B cell (primary cell): ENCODE results near the gene FHL1. TPM values are rescaled to one million over a fixed set of nuclear protein-coding genes. Genes with fewer than 3 reads are reported as not detected.

Experiments used
- ATAC-seq: fragments of 200-7000 bp; cut with Tn5 transposase; one replicate; pipeline ENCODE4 v1.10.0; 2021; ENCODE audit warnings: low read depth, mild to moderate bottlenecking, moderate number of reproducible peaks, moderate library complexity
- CTCF ChIA-PET: fragments of 350-600 bp; sonication (Branson Sonifier 250); formaldehyde crosslinking; loops from one replicate; lab custom pipeline; 2021; ENCODE audit warnings: antibody characterized with exemption, inconsistent platforms; lab: Charles Lee
- POLR2A ChIA-PET: fragments of 350-600 bp; sonication (Branson Sonifier 250); formaldehyde crosslinking; loops from one replicate; lab custom pipeline; 2021; ENCODE audit warnings: antibody characterized with exemption; lab: Charles Lee
- DNase-seq: peaks from one replicate; pipeline ENCODE4 v3.0.0; 2013
- H2AFZ ChIP-seq: 2 replicates; pipeline ENCODE4 v1.6.1; 2012; ENCODE audit warnings: mild to moderate bottlenecking, low read depth, low read length; ENCODE audit not compliant: insufficient read depth, poor library complexity, severe bottlenecking
- H3K27ac ChIP-seq, 2 donors: 1 replicate in 1 of 2; 2 replicates in 1 of 2; pipeline ENCODE4 v1.5.1; 2012 to 2013; ENCODE audit warnings: low read length in 2 of 2, mild to moderate bottlenecking in 2 of 2, moderate library complexity in 1 of 2
- H3K27me3 ChIP-seq, 4 experiments: fragments of 200-600 bp in 1 of 4; sonication (generic) in 1 of 4; replicated peaks in 1 of 4; 1 replicate in 2 of 4; 2 replicates in 2 of 4; pipeline versions ENCODE4 v1.6.1 to v1.7.0; 2013 to 2016; ENCODE audit warnings: low read length in 3 of 4, mild to moderate bottlenecking in 2 of 4, mixed read lengths in 1 of 4, moderate library complexity in 1 of 4; ENCODE audit not compliant: insufficient read depth in 4 of 4, control insufficient read depth in 3 of 4; ENCODE audit errors: control extremely low read depth in 1 of 4
- H3K36me3 ChIP-seq, 2 experiments: replicated peaks in 1 of 2; 1 replicate in 1 of 2; 2 replicates in 1 of 2; pipeline versions ENCODE4 v1.6.1 to v1.7.1; 2013; ENCODE audit warnings: low read length in 1 of 2; ENCODE audit not compliant: insufficient read depth in 2 of 2, control insufficient read depth in 1 of 2; ENCODE audit errors: control extremely low read depth in 1 of 2, extremely low read depth in 1 of 2
- H3K4me1 ChIP-seq, 2 donors: fragments of 200-600 bp in 1 of 2; sonication (generic) in 1 of 2; 1 replicate in 1 of 2; 2 replicates in 1 of 2; pipeline versions ENCODE4 v1.5.1 to v1.6.1; 2013 to 2017; ENCODE audit warnings: low read length in 2 of 2; ENCODE audit not compliant: control insufficient read depth in 2 of 2, insufficient read depth in 2 of 2
- H3K4me2 ChIP-seq: replicated peaks from 2 replicates; pipeline ENCODE3; 2012; ENCODE audit warnings: mild to moderate bottlenecking, low read depth, low read length; ENCODE audit not compliant: poor library complexity, severe bottlenecking
- H3K4me3 ChIP-seq, 5 experiments: fragments of 200-600 bp in 1 of 5; sonication (generic) in 1 of 5; 1 replicate in 3 of 5; 2 replicates in 2 of 5; pipeline versions ENCODE4 v1.5.1 to v1.7.0; 2011 to 2016; ENCODE audit warnings: low read length in 4 of 5, mild to moderate bottlenecking in 4 of 5, low read depth in 2 of 5, control low read depth in 1 of 5, moderate library complexity in 1 of 5; ENCODE audit not compliant: insufficient read depth in 1 of 5; ENCODE audit errors: control extremely low read depth in 1 of 5, extremely low read depth in 1 of 5
- H3K79me2 ChIP-seq: fragments of 200-600 bp; sonication (generic); one replicate; pipeline ENCODE4 v1.6.0; 2016; ENCODE audit warnings: low read length; ENCODE audit not compliant: control insufficient read depth, insufficient read depth
- H3K9ac ChIP-seq: fragments of 200-600 bp; sonication (generic); 2 replicates; pipeline ENCODE4 v1.6.1; 2017; ENCODE audit warnings: mild to moderate bottlenecking, low read length, moderate library complexity
- H3K9me3 ChIP-seq, 3 donors: one replicate each; pipeline versions ENCODE4 v1.6.1 to v1.7.1; 2013; ENCODE audit warnings: low read length in 2 of 3; ENCODE audit not compliant: control insufficient read depth in 2 of 3, insufficient read depth in 1 of 3; ENCODE audit errors: control extremely low read depth in 1 of 3
- H4K20me1 ChIP-seq: 2 replicates; pipeline ENCODE4 v1.6.0; 2012; ENCODE audit warnings: mild to moderate bottlenecking, low read length; ENCODE audit not compliant: insufficient read depth, control insufficient read depth, poor library complexity, severe bottlenecking
- H3K27ac Mint-ChIP-seq: one replicate; pipeline ENCODE4 v1.8.0; 2021; ENCODE audit warnings: mixed read lengths
- H3K27me3 Mint-ChIP-seq: one replicate; pipeline ENCODE4 v1.8.0; 2021; ENCODE audit warnings: mixed read lengths
- H3K4me1 Mint-ChIP-seq: one replicate; pipeline ENCODE4 v1.8.0; 2021; ENCODE audit warnings: mixed read lengths
- H3K4me3 Mint-ChIP-seq: one replicate; pipeline ENCODE4 v1.8.0; 2021; ENCODE audit warnings: mixed read lengths
- H3K9me3 Mint-ChIP-seq: one replicate; pipeline ENCODE4 v1.8.0; 2022; ENCODE audit warnings: mixed read lengths; ENCODE audit not compliant: insufficient read depth
- CTCF ChIP-seq: fragments of 200-600 bp; IDR thresholded peaks from one replicate; pipeline ENCODE4 v1.8.0; 2022; ENCODE audit warnings: antibody characterized with exemption, mild to moderate bottlenecking
- EZH2 ChIP-seq: IDR thresholded peaks from 2 replicates; pipeline ENCODE4 v1.6.1; 2012; ENCODE audit warnings: borderline replicate concordance, low read depth, mild to moderate bottlenecking, moderate library complexity, low read length; ENCODE audit not compliant: insufficient read depth, poor library complexity, severe bottlenecking
- WGBS: methylation state at CpG from one replicate; pipeline ENCODE4 v1.1.5; 2013; ENCODE audit warnings: missing lambda C conversion rate; ENCODE audit not compliant: insufficient coverage; 5-methylcytosine and 5-hydroxymethylcytosine counted together
- intact Hi-C: fragments of 100-400 bp; cut with micrococcal nuclease; formaldehyde crosslinking; loops from one replicate; pipeline ENCODE4 v1.10.0; 2022
- polyA plus RNA-seq: library from polyadenylated mRNA; depleted of rRNA; stranded (reverse); fragments of >200 nt; gene quantifications from 2 replicates; pipeline ENCODE4 v1.2.3, GENCODE V29; 2012
- total RNA-seq, 2 donors: library from RNA; stranded (reverse); fragments of 120-200 nt in 1 of 2; gene quantifications; 1 replicate in 1 of 2; 2 replicates in 1 of 2; pipeline versions ENCODE4 v1.2.3 to v1.2.4, GENCODE V29; 2013 to 2022

The FHL1 gene
- total and polyA plus RNA-seq, 2 donors (not counting 1 experiment from before 2014, with no cell fraction given), result 6.7 to 8.0 TPM

GRCh38 chrX:136203951-136204350, 56.6 kb downstream of the FHL1 start:
- no CpG with 5 or more reads among the region's 3 CpGs for WGBS
- DNase-seq (no peak), ATAC-seq (no peak)
- no peak overlapping the region for H2AFZ ChIP-seq
- H3K4me3 ChIP-seq, result no peak overlapping the region
- ChIA-PET CTCF (interaction anchor here (1.5 kb wide), 1 partner anchor 175 kb away, joined by 4 read pairs; no protein-coding TSS in a partner anchor), POLR2A (no interaction called here)
- peaks cover 6 to 9% of the 10 kb centered on the region in 2 donors for H3K4me1 ChIP-seq
- H3K4me2 ChIP-seq, result no peak overlapping the region
- H3K27ac ChIP-seq, result no peak overlapping the region
- H3K27me3 Mint-ChIP-seq, result no peaks in the 10 kb centered on the region
- H3K4me1 Mint-ChIP-seq, result peaks cover 10% of the 10 kb centered on the region
- no peaks in the 10 kb centered on the region for H3K9me3 ChIP-seq
- H3K9me3 Mint-ChIP-seq, result no peaks in the 10 kb centered on the region
- no peak overlapping the region for H3K9ac ChIP-seq
- H3K4me3 Mint-ChIP-seq, result no peak overlapping the region
- H4K20me1 ChIP-seq, result no peaks in the 10 kb centered on the region
- TF ChIP-seq CTCF (no peak), EZH2 (no peak)
- H3K27me3 ChIP-seq, result no peaks in the 10 kb centered on the region
- no peaks in the 10 kb centered on the region for H3K36me3 ChIP-seq
- H3K79me2 ChIP-seq, result no peaks in the 10 kb centered on the region
- no peak overlapping the region for H3K27ac Mint-ChIP-seq
- intact Hi-C loops, result no loop called here

GRCh38 chrX:136204571-136204970, 57.2 kb downstream of the FHL1 start:
- no peaks in the 10 kb centered on the region for H3K9me3 Mint-ChIP-seq
- Histone ChIP-seq H4K20me1 (no peaks in the 10 kb centered on the region), H3K4me3 (no peak overlapping the region), H3K79me2 (no peaks in the 10 kb centered on the region), H2AFZ (no peak overlapping the region), H3K27me3 (no peaks in the 10 kb centered on the region), H3K4me2 (no peak overlapping the region), H3K4me1 (peaks cover 10 to 15% of the 10 kb centered on the region in 2 donors), H3K9me3 (no peaks in the 10 kb centered on the region), H3K9ac (no peak overlapping the region), H3K36me3 (no peaks in the 10 kb centered on the region), H3K27ac (no peak overlapping the region)
- ChIA-PET CTCF (no interaction called here), POLR2A (no interaction called here)
- H3K4me3 Mint-ChIP-seq, result no peak overlapping the region
- no CpG with 5 or more reads among the region's 2 CpGs for WGBS
- H3K4me1 Mint-ChIP-seq, result peaks cover 13% of the 10 kb centered on the region
- no peaks in the 10 kb centered on the region for H3K27me3 Mint-ChIP-seq
- DNase-seq, result peak; percentile 8
- no peak for ATAC-seq
- H3K27ac Mint-ChIP-seq, result no peak overlapping the region
- TF ChIP-seq CTCF (no peak), EZH2 (no peak)
- intact Hi-C loops, result no loop called here
